T-helper 9 cell (primary cell): ENCODE data around the gene CTXND1.
"Not testable (repeated sequence)": the region's sequence is repeated elsewhere in the genome, so short reads cannot be mapped to it uniquely, and the experiment has no call there.

Experiments
- DNase-seq: peaks from one replicate; pipeline ENCODE4 v3.0.0-alpha.2; 2020
- total RNA-seq, 2 donors: gene quantifications; one replicate each; lab custom pipeline; 2026; lab: John Stamatoyannopoulos, UW

The CTXND1 gene
- 0 reads per million in 2 donors for total RNA-seq

DNA sequence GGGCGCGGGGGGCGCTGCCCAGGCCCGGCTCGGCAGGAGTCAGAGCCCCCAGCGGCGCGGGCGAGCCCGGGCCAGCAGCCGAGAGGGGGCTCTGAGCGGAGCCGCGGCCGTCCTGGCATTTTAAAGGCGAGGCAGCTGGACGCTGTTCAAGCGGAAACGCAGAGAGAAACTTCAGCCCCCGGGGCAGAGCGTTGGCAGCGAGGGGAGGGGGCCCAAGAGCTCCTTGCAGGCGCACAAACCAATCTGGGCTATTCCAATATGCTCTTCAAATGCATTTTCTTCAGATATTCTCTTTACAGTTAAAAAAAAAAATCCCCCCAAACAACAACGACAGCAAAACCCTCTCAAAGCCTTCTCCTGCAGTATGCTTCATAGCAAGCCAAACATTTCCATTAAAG lies at the start of gene CTXND1:
TSS of gene CTXND1 (minus strand) at position 93 of the 398 bp plus-strand sequence. CDS start 50,264 bp downstream, outside the sequence.
- DNase-seq: no peak

DNA sequence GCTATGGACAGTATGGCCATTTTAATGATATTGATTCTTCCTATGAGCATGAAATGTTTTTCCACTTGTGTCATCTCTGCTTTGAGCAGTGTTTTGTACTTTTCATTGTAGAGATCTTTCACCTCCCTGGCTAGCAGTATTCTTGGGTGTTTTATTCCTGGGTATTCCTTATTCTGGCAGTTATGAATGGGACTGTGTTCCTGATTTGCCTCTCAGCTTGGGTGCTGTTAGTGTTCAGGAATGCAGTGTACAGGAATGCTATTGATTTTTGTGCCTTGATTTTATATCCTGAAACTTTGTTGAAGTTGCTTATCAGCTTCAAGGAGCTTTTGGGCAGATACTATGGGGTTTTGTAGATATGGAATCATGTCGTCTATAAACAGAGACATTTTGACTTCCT lies 49.5 kb upstream of the CTXND1 start:
- no peak for DNase-seq

DNA sequence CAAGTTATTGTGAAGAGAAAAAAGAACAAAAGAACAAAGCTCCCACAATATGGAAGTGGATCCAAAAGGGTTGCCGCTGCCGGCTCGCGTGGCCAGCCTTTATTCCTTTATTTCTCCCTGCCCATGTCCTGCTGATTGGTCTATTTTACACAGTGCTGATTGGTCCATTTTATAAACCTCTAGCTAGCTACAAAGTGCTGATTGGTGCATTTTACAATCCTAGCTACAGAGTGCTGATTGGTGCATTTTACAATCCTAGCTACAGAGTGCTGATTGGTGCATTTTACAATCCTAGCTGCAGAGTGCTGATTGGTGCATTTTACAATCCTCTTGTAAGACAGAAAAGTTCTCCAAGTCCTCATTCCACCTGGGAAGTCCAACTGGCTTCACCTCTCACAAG lies 43.8 kb upstream of the CTXND1 start:
- DNase-seq: not testable (repeated sequence)

DNA sequence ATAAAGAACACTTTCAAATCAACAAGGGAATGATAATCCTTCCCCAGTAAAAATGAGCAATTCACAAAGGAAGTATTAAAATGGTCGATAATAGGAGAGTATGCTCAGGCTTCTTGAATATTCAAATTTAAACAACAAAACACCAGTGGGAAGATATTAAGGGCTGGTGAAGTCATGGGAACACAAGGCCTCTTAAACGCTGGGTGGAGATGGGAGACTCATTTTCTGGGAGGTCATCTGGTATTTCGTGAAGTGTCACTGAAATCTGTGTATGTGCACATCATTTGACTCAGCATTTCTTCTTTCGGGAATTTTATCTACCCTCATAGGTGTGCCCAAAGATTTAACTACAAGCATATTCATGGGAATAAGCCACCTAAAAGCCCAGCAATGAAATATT lies 40.1 kb upstream of the CTXND1 start:
- no peak for DNase-seq

DNA sequence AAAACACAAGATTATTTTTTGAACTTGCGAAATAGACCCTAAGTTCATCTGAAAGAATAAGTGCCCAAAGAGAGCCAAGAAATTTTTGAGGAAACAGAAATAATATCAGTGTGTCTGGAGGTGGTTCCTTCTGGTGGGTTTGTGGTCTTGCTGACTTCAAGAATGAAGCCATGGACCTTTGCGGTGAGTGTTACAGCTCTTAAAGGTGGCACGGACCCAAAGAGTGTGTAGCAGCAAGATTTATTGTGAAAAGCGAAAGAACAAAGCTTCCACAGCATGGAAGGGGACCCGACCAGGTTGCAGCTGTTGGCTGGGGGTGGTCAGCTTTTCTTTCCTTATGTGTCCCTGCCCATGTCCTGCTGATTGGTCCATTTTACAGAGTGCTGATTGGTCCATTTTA lies 38.9 kb upstream of the CTXND1 start:
- not testable (repeated sequence) for DNase-seq

DNA sequence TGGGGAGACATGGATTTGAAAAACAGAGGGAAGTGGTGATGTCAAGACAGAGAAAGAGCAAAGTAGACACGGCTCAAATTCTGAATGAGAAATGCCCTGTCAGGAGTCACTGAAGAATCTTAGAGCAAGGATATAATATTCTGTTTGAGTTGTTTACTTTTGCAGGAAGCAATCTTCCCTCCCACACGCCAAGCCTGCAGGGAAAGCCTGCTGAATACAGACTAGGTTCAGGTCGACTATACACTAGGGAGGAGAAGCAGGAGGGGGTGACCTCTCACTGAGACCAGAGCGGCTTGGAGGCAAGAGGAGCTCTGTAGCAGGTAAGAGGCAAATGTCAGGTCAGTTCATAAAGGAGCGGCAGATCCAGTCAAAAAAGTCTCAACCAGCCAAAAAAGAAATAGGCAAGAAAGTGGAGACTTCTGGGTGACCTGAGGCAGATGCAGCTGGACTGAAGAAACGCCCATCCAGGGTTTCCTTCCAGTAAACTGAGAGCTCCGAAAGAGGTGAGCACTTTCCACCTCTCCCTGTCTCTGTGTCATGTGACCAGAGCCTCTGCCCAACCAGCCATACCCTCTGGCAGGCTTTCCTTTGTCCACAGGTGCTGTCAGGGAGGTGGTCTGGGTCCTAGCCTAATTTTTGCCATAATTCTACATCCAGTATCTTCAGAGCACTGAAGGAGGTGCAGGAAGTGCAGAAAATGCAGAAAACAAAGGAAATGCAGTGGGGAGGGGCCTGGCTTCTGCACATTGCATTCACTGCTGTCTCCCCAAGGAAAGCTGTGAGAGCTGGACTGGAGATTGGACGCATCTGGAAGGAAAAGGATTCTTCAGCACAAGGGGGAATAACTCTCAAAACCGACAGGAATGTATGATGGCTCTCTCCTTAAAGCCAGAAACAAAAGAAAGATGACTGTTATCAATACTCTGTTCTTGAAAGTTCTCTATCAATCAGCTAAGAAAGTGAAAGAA lies 37.8 kb upstream of the CTXND1 start:
- DNase-seq: no peak

DNA sequence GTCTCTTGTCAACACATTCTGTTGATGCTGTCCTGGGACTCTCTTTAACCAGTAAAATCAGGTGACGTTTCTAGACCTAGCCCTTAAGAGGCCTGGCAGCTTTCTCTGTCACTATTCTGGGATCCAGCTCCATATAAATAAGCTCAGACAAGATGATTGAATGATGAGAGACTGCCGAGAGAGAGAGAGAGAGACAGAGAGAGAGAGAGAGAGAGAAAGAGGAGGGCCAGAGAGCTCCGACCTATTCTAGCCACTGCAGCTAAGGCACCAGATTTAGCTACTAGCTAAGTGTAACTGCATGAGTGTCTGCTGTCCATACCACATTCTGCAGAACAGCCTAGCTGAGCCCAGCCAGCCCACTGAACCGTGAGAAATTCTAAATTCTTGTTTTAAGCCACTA lies 36.1 kb upstream of the CTXND1 start:
- DNase-seq: no peak

DNA sequence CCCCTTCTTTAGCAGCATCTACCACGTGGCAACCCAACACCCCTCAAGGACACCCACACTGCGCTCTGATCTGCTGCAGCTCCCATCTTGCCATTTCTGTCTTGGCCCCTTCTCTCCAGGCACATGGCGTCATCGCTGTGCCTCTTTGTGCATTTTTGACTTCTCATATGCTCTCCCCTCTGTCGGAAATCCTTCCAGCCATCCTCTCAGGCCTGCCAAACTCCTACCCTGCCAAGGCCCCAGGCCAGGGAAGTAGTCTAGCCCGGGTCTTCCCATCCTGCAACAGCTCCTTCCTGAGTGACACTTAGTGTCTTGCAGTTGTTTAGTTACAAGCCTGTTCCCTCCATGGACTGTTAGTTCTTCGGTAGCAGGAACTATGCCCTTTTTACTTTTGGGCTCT lies 34.0 kb upstream of the CTXND1 start:
- DNase-seq: no peak

DNA sequence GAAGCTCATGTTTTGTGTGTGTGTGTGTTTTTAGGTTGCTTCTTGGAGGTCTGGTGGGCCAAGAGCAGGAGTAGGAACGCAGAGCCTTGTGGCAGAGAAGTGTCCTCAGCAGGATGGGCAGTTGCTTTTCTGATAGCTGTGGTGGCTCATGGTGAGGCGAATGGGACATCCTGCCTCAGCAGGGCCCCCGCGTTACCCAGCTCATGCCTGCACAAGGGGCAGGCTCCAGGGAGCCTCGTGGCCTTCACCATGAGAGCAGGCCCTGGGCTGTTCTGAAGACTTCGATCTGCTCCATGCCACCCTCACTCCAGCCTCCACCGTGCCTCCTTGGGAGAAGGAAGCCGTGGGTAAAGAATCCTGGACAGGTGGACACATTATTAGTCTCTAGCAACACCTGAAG lies 33.4 kb upstream of the CTXND1 start:
- no peak for DNase-seq

DNA sequence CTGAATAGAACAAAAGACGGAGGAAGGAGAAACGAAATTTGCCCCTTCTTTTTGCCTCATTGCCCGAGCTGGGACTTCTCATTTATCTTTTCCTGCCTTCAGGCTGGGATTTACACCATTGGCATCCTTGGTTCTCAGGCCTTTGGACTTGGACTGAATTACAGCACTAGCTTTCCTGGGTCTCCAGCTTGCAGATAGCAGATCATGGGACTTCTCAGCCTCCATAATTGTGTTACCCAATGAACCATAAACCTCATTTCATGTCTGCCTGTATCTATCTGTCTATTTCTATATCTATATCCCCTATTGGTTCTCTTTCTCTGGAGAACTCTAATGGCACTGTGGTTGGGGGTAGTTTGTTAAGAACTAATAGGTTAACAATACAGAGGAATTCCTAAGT lies 31.5 kb upstream of the CTXND1 start:
- no peak for DNase-seq

DNA sequence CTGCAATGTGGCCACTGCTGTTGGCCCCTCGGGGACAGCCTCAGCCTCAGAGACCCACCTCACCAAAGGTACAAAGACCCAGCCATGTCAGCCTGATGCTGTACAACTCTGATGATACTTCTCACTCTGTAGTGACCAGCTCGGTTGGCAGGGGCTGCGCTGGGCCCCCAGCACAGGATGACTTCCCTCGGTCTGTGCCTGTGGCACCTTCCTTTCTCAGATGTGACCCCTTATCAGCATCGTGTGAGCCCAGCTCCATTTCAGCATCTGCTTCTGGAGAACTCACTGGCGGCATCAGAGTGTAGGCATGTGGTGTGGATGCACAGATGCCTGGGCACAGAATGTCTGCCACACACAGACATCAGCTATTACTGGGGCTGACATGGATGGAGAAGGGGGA lies 25.1 kb upstream of the CTXND1 start:
- no peak for DNase-seq

DNA sequence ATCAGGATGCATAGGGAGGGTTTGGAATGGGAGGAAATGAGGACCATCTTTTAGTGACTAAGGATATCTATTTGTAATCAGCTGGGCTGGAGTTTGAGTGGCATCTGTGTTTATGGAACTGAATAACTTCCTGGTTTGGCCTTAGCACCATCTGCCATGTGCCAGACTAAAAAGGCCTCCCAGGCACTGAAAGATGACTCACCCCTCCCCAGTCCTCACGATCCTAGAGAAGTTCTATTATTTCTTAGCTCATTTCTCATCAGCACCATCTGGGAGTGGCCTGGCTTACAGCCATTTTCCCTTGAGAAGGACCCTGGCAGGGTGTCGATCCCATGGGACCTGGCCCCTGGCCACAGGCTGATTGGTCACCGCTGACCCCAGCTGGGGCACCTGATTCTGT lies 23.9 kb upstream of the CTXND1 start:
- no peak for DNase-seq

DNA sequence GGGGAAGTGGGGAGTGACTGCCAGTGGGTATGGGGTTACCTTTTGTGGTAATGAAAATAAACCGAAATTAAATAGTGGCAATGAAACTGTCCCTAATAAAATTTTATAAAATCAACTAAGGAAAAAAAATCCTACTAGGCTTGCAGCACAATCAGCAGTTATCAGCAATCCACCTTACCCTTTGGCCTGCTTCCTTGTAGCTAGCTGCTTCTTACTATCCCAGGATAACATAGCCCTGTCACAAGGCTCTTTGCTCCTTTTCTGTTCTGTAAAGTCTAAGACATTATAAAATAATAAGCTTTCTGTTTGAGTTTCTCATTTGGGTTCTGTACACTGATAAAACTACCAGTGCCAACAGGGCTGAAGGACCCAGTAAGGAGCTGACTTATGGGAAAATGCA lies 23.0 kb upstream of the CTXND1 start:
- DNase-seq: no peak

DNA sequence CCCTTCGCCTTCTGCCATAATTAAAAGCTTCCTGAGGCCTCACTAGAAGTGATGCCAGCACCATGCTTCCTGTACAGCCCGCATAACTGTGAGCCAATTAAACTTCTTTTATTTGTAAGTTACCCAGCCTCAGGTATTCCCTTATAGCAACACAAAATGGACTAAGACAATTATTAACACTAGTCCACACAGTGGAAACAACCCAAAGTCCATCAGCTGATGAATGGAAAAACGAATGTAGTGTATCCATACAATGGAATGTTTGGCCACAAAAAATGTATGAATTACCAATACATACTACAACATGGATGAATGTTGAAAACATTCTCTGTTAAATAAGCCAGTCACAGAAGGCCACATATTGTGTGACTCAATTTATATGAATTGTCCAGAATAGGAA lies 22.5 kb upstream of the CTXND1 start:
- DNase-seq: no peak

DNA sequence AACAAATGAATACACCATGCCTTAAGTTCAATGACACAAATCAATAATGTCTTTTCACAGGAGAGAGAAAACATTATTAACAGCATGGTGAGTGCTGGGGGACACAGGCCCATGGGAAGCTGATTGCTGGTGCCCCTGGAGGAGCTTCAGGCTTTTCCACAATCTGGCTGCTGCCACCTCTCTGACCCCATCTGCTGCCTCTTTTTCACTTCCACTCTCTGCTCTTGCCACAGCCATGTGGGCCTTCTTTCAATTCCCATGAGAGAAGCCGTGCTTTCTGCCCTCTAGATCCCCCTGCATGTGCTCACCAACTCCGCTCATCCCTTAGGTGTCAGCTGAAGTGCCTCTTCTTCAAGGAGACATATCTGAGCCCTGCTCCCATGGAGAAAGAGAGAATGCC lies 21.0 kb upstream of the CTXND1 start:
- no peak for DNase-seq

DNA sequence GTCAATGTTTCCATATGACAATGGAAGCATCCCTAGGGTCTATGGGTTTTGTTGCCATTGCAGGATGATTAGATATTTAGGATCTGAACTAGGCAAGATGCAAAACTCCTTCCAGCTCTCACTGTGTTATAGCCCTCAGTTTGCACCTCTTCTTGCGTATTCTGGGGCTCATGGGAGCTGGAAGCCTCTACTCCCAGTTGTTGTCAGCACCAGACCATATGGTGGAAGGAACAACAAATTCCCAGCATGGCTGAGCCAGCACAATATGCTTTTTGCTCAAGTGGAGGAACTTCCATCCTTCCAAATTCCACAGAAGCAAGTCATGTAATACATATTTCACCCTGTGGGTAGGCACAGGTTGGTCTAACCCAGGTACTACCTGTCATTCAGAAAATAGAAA lies 18.5 kb upstream of the CTXND1 start:
- no peak for DNase-seq

DNA sequence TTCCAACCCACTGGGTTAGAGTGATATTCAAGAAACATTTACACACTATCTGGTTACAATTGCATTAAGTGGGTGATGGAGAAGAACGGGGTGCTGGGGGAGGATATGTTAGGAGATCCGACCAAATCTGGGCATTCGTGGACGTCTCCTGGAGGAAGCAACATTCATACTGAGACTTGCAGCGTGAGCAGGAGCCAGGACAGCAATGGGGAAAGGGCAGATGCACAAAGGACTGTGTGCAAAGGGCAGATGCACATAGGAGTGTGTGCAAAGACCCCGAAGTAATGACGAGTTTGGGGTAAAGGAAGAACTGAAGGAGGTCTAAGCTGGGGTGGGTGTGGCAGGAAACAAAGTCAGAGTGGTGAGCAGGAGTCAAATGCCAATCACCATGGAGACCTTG lies 16.1 kb upstream of the CTXND1 start:
- no peak for DNase-seq

DNA sequence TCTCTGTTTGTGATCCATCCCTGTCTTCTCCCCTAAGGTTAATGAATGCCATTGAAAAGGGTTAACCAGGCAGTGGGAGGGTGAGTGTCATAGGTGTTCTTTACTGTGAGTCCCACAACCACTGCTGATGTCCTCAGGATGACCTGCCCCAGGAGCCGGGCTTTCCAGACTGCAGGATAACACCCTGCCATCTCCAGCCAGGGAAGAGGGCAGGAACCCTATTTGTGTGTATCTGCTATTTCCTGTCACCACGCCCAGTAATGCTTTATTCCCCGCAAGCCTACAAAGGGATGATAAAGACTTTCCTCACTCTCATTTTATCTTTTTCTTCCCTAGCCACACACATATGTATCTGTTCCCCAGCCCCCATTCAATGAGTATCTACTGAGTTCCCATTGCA lies 15.6 kb upstream of the CTXND1 start:
- DNase-seq: no peak

DNA sequence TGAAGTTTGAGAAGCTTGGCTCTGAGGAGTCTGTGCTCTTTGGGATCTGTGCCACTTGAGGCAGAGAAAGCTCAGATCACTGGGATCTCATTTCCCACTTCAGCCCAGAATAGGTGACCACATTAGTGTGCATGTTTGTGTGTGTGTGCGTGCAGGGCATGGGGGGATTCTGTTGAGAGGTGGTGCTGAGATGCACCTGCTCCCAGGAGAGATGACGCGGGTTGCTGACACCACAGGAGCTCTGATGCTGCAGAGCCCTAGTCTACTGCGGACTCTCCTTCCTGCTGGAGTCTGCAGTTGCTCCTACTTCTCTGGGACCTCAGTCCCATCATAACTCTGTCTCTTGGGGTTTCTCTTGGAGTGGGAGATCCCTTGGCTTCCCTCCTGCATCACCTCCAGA lies 14.7 kb upstream of the CTXND1 start:
- no peak for DNase-seq

DNA sequence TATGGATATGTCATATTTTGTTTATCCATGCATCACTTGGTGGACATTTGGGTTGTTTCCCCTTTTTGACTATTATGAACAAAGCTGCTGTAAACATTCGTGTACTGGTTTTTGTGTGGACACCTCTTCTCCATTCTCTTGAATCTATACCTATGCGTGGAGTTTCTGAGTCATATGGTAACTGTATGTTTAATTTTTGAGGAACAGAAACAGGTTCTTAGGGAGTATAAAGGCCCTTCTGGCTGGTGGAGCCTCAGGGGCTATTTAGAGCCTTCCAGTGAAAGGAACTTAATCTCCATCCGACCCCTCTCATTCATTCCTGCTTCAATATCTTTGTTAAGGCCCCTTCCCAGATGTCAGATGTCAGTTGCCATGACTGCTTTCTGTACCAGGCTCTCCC lies 14.1 kb upstream of the CTXND1 start:
- DNase-seq: no peak

DNA sequence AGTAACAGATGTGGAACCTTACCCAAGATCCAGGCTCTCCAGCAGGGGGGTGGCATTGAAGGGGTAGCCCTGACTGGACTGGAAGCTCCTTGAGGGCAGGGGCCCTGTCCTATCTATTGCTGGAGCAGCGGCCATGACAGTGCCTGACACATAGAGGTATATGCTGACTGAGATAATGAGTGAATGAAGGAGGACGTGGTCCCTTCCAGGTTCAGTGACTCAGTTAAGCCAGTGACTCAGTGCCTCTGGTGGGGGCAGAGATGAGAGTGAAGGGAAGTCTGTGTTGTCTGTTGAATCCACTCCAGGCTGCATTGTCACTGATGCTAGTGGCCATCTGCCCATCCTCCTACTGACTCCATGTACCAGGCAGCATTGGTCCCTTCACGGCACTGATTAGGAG lies 13.0 kb upstream of the CTXND1 start:
- DNase-seq: no peak

DNA sequence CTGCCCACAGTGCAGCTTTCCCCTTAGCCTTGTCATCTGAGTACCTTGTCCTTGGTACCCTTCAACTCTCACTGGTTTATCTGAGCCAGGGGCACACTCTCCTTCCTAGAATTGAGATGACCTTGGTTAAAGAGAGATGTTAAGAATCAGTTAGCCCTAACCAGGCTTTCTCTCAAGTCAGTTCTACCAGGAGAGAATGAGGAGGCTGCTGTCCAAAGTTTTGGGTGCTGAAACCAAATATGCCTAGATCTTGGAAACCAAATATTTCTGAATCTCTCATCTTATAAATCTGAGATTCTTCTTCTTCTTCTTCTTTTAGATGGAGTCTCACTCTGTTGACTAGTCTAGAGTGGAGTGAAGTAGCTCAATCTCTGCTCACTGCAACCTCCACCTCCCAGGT lies 12.0 kb upstream of the CTXND1 start:
- no peak for DNase-seq

DNA sequence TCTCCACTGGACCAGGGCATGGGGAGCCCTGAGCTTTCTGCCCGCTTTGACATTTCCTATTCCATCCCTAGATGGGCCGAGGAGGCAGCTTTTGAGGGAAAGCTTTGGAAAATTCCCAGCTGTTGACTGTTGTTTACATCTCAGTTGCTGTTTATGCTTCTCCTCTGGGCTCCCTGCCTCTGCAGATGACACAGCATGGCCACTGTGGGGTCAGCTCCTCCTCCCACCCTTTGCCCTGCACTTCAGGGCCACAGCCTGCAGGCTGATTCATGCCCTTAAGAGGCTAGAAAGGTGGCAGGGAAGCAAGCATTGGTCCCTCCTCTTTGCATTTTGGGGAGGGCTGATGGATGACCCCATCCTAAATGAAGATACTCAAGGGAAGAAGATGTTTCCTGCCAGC lies 8.5 kb upstream of the CTXND1 start:
- no peak for DNase-seq

DNA sequence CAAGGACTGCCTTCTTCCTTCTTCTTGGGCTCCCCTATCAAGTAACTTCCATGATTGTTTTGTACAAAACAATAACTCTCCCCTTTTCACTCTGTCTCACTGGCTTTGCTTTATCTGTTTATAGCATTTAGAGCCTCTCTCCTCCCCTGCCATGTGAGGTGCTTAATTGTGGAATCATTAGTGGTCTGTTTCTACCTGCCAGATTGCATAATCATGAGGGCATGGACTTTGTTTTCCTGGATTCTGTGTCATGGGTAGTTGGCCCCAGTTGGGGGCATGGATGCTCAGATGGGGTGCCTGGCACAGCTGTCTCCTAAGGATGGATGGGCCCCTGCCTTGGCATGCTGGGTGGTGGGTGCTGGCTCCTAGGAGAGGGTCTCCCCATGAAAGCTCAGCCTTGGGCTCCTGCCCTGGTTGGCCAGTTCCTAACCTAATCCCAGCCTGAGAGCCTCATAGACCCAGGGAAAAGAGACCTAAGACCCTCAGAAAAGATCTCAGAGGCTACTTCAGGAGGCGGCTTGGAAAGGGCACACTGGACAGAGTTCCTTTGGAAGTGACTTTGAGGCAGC lies 8.0 kb upstream of the CTXND1 start:
- DNase-seq: no peak
